ENCODE results near the gene GAB2. TPM values are rescaled to one million over a fixed set of nuclear protein-coding genes. Genes with fewer than 3 reads are reported as not detected.

The GAB2 gene
- total and polyA plus RNA-seq, 5 experiments from 2014 or later, result 0.16 to 3.0 (median 1.0) TPM; not detected in 1

DNA sequence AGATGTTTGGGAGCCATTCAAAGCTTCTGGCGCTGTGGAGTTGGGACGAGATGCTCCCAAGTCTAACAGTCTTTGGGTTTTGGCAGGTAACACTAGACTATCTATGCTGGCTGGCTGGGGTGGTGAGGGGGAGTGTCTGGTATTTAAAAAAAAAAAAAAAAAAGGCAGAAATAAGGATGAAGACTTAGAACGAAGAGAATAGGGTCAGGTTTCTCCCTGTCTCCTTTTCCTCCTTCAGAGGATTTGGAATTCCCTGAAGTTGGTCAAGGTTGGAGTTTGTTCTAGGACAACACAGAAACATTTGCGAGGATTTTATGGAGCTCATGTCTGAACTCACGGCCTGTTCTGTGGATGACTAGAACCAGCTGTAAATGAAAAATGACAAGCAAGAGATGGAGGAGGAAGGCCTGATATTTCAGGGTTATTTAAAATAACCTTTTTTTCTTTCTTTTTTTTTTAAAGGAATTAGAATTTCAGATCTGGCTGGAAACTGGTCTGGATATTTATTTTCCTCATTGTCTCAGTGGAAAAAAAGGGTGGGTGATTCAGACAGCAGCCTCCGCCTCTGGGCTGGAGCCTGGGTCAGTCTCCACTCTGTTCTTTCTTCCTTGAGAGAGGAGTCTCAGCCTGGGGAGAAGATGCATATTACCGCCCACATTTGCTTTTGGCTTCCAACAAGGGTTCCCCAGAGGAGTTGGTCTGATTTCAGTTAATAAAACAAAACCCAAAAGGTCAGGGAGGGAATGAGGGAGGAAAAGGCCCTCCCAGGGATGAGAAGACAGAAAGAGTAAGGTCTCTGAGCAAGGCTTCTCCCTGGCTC, 148.8 kb downstream of the GAB2 start:
- no peak overlapping the region for H3K27ac Mint-ChIP-seq
- H3K4me1 Mint-ChIP-seq, result peaks cover 0 to 7% (median 3%) of the 10 kb centered on the region in 4 donors
- DNase-seq (no peak), ATAC-seq (no peak)
- no peak overlapping the region for H3K4me3 Mint-ChIP-seq
- peaks cover 4 to 26% (median 13%) of the 10 kb centered on the region in 9 donors for H3K9me3 Mint-ChIP-seq
- peaks cover 0 to 2% (median 0%) of the 10 kb centered on the region in 5 donors for H3K27me3 Mint-ChIP-seq
- POLR2A ChIA-PET, result no interaction called here
- peaks cover 0 to 16% (median 13%) of the 10 kb centered on the region in 3 donors for H3K36me3 Mint-ChIP-seq

DNA sequence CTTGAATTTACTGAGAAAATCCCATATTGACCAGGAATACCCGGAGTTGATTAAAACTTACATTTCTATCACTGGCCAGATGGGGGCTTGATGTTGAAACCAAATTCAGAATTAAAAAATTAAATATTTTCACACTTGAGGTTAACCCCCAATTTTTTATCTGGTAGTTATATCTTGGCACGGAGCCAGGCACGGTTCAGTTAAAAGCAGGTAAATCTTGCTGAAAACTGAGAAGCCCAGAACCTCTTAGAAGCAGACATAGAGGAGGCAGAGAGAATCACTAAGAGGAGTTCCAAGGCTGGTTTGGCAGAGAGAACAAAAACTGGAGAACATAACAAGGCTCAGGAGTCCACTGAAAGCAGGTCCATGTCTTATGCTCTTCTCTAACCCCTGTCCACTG, 151.2 kb downstream of the GAB2 start:
- POLR2A ChIA-PET, result no interaction called here
- H3K27me3 Mint-ChIP-seq, result peaks cover 0 to 2% (median 0%) of the 10 kb centered on the region in 5 donors
- no peaks in the 10 kb centered on the region for H3K36me3 Mint-ChIP-seq
- H3K27ac Mint-ChIP-seq, result peak overlapping the region in 2 of 10 donors; percentile 18 to 29
- H3K4me3 Mint-ChIP-seq, result no peak overlapping the region
- peaks cover 0 to 3% (median 0%) of the 10 kb centered on the region in 9 donors for H3K9me3 Mint-ChIP-seq
- H3K4me1 Mint-ChIP-seq, result peaks cover 0 to 7% (median 3%) of the 10 kb centered on the region in 4 donors
- DNase-seq, result peak in 1 of 10 donors; percentile 2
- ATAC-seq, result no peak

DNA sequence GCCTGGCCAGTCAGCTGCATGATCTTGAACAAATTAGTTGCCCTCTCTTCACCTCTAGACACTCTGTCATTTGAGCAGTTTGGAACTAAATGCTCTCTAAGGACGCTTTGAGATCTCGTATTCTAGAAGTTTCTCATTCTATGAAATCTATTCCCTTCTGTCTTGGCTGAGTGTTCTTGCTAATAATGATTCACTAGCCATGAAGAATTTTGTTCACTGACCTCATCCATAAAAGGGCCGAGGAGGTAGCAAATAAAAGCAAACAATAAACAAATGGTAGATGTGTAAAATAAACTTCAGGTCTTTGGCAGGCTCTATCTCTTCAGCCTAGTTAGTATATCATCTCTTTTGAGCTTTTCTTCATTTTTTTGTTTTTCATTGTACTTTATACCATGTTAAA, 152.3 kb downstream of the GAB2 start:
- Mint-ChIP-seq H3K9me3 (no peaks in the 10 kb centered on the region), H3K4me3 (no peak overlapping the region), H3K27me3 (peaks cover 0 to 2% (median 0%) of the 10 kb centered on the region in 5 donors), H3K36me3 (no peaks in the 10 kb centered on the region), H3K27ac (peak overlapping the region in 1 of 10 donors; percentile 20), H3K4me1 (peaks cover 0 to 7% (median 3%) of the 10 kb centered on the region in 4 donors)
- no peak for DNase-seq
- ATAC-seq, result no peak
- POLR2A ChIA-PET, result no interaction called here

DNA sequence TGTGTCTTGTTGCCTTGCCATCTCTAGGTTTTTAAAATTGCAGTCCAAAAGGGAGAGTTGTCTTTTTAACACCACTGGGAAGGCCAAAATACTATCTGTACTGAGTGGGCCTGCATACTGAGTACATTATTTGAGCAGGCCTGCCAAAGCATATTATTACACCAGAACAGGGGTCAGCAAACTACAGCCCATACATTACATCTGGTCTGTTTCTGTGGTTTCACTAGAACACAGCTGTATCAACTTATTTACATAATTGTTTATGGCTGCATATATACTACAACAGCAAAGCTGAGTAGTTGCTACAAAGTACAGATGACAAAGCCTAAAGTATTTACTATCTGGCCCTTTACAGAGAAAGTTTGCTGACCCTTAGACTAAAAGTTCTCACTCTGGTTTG, 154.9 kb downstream of the GAB2 start:
- Mint-ChIP-seq H3K4me1 (peaks cover 0 to 7% (median 3%) of the 10 kb centered on the region in 4 donors), H3K27ac (peak overlapping the region in 1 of 10 donors; percentile 76), H3K9me3 (no peaks in the 10 kb centered on the region), H3K27me3 (peaks cover 0 to 2% (median 0%) of the 10 kb centered on the region in 5 donors), H3K36me3 (no peaks in the 10 kb centered on the region), H3K4me3 (no peak overlapping the region)
- ATAC-seq (no peak), DNase-seq (no peak)
- POLR2A ChIA-PET, result no interaction called here

DNA sequence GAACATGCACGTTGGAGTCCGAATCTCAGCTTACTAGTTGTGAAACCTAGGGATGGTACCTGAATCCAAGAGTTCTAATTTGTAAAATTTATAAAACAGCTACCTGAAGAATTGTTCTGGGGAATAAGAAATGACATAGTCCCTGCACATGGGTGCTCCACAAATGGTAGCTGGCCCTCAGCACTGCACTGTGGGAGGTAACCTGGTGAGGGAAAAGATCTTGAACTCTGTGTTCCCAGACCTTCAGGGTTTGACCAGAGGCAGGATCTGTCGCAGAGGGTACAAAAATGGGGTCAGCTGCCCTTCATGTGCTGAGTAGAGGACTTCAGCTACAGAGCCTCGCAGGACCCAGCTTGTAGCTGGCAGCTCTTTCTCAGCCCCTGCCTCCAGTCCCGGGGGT, 155.4 kb downstream of the GAB2 start:
- H3K9me3 Mint-ChIP-seq, result no peaks in the 10 kb centered on the region
- H3K4me3 Mint-ChIP-seq, result no peak overlapping the region
- POLR2A ChIA-PET, result no interaction called here
- H3K27me3 Mint-ChIP-seq, result peaks cover 0 to 2% (median 0%) of the 10 kb centered on the region in 5 donors
- no peak for ATAC-seq
- H3K27ac Mint-ChIP-seq, result peak overlapping the region in 2 of 10 donors; percentile 24 to 76
- no peak for DNase-seq
- peaks cover 0 to 7% (median 3%) of the 10 kb centered on the region in 4 donors for H3K4me1 Mint-ChIP-seq
- no peaks in the 10 kb centered on the region for H3K36me3 Mint-ChIP-seq

DNA sequence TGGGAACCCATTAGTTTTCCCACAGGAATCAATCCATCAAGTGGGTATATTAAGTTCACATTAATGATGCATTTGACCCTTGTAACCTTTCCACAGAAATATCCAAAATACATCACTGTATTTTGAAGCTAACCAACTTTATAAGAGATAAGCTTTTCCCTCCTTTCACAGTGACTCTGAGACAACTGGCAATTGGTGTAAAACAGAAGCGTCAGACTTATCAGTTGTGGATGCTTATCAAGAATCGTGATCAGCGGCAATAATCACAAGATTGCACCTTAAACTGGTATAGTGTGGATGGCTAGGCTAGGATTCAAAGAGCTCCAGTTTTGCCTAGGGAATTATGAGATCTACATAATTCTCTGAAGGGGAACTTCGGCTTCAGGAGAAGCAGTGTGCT, 155.8 kb downstream of the GAB2 start:
- Mint-ChIP-seq H3K36me3 (no peaks in the 10 kb centered on the region), H3K9me3 (no peaks in the 10 kb centered on the region), H3K4me1 (peaks cover 0 to 7% (median 3%) of the 10 kb centered on the region in 4 donors), H3K27ac (peak overlapping the region in 1 of 10 donors; percentile 24), H3K4me3 (no peak overlapping the region), H3K27me3 (peaks cover 0 to 2% (median 0%) of the 10 kb centered on the region in 5 donors)
- ATAC-seq (no peak), DNase-seq (no peak)
- POLR2A ChIA-PET, result no interaction called here

DNA sequence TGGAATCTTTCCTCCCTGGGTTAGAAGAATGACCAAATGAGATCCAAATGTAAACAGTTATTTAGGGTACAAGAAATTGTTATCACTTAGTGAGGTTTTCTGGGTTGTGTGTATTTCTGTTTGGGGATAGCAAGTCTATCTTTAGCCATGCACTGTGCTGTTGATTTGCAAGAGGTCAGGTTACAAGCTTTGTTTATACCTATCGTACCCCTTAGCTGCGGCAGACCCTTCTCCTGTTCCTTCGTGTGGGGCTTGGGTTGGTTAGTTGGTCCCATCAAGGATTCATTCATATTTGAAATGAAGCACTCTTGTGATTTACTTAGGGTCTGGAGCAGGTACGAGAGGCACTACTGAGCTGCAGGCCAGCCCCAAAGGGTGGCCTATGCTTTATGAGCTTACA, 156.3 kb downstream of the GAB2 start:
- no peak overlapping the region for H3K4me3 Mint-ChIP-seq
- no peak overlapping the region for H3K27ac Mint-ChIP-seq
- peaks cover 0 to 3% (median 2%) of the 10 kb centered on the region in 4 donors for H3K4me1 Mint-ChIP-seq
- peaks cover 0 to 2% (median 0%) of the 10 kb centered on the region in 5 donors for H3K27me3 Mint-ChIP-seq
- POLR2A ChIA-PET, result no interaction called here
- ATAC-seq (no peak), DNase-seq (no peak)
- no peaks in the 10 kb centered on the region for H3K9me3 Mint-ChIP-seq
- no peaks in the 10 kb centered on the region for H3K36me3 Mint-ChIP-seq

DNA sequence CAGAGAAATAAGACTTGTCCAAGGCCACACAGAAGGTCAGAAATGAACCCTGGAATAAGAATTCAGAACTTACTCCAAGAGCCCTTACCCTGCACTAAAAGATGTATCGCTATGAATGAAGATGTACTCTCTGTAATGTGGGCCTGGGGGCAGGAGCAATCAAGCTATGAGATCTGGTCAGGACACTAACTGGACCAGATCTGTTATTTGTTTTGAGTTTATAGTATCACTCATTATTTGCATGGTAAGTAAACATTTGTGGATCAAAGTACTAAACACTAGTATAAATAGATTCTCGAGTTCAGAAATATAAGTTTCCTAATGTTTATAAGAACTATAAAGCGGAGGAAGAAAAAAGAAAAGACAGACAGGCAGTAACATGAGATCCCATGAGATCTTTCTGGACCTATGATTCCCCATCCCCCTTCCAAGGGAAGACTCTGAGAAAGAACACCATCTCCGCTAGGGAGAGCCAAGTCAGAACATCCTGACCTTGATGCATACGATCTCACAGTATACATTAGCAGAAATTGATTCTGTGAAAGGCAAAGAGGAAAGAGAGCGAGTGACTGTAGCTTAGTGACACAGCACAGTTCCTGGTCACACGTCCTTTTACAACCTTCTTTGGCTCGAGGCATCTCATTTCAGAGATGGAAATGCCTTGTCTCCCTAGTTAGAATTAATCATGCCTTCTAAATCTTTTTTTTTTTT, 157.7 kb downstream of the GAB2 start:
- POLR2A ChIA-PET, result no interaction called here
- H3K4me3 Mint-ChIP-seq, result no peak overlapping the region
- no peaks in the 10 kb centered on the region for H3K9me3 Mint-ChIP-seq
- ATAC-seq, result no peak
- H3K36me3 Mint-ChIP-seq, result no peaks in the 10 kb centered on the region
- H3K27me3 Mint-ChIP-seq, result no peaks in the 10 kb centered on the region
- DNase-seq, result no peak
- no peaks in the 10 kb centered on the region for H3K4me1 Mint-ChIP-seq
- H3K27ac Mint-ChIP-seq, result peak overlapping the region in 2 of 10 donors; percentile 11 to 15

DNA sequence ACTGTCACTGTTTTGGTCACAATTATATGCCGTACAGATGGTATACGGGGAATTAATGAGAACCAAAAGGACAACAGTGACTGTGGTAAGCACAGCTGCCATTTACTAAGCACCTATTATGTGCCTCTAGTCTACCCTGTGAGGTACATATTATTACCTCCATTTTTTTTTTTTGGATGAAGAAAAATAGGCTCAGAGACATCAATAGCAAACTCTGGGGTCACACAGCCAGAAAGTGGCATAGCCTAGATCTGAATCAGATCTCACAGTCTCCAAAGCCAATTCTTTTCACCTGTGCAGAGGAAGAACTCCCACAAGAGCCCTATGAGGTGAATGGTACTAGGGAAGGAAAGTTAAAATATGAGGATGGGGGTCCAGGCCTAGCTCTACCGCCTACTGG, 160.0 kb downstream of the GAB2 start:
- Mint-ChIP-seq H3K4me3 (no peak overlapping the region), H3K36me3 (no peaks in the 10 kb centered on the region), H3K9me3 (no peaks in the 10 kb centered on the region), H3K27me3 (peaks cover 0 to 3% (median 0%) of the 10 kb centered on the region in 5 donors), H3K27ac (no peak overlapping the region), H3K4me1 (peaks cover 0 to under 1% (median 0%) of the 10 kb centered on the region in 4 donors)
- POLR2A ChIA-PET, result no interaction called here
- DNase-seq, result no peak
- no peak for ATAC-seq

DNA sequence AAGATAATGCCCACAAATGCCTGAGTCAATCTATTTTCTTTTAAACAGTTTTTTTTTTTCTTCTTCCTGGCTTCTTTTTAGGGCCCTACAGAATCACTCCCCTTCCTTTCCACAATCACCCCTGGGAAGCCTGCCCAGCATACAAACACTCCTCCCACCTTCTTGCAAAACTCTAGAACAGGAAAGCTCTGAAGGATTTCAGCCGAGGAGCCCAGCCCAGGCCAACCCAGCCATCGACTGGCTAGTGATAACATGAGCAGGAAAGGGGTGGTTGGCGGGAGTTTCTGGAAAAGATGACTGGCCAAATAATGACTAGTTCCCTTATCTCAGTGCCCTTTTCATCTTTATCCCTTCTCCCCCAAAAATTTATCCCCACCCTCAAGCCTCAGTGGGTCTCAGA, 160.7 kb downstream of the GAB2 start:
- DNase-seq (no peak), ATAC-seq (no peak)
- H3K27me3 Mint-ChIP-seq, result peaks cover 0 to 3% (median 0%) of the 10 kb centered on the region in 5 donors
- H3K27ac Mint-ChIP-seq, result peak overlapping the region in 1 of 10 donors; percentile 40
- no peak overlapping the region for H3K4me3 Mint-ChIP-seq
- H3K4me1 Mint-ChIP-seq, result peaks cover 0 to 2% (median 0%) of the 10 kb centered on the region in 4 donors
- POLR2A ChIA-PET, result no interaction called here
- no peaks in the 10 kb centered on the region for H3K36me3 Mint-ChIP-seq
- no peaks in the 10 kb centered on the region for H3K9me3 Mint-ChIP-seq

DNA sequence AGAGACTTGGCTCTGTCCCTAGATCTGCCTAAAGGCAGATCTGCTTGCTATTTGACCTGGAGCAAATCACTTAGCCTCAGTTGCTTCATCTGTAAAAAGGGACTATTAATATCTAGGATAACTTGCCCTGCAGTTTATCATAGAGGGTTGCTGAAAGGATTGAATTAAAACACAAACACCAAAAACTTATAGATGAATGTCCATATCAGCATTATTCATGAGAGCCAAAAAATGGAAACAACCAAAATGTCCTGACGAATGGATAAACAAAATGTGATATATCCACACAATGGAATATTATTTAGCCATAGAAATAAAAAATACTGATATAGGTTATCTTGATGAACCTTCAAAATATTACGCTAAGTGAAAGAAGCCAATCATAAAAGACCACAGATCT, 161.7 kb downstream of the GAB2 start:
- Mint-ChIP-seq H3K4me1 (peaks cover 0 to 2% (median 0%) of the 10 kb centered on the region in 4 donors), H3K36me3 (no peaks in the 10 kb centered on the region), H3K27me3 (peaks cover 0 to 3% (median 0%) of the 10 kb centered on the region in 5 donors), H3K9me3 (no peaks in the 10 kb centered on the region), H3K4me3 (no peak overlapping the region), H3K27ac (no peak overlapping the region)
- POLR2A ChIA-PET, result no interaction called here
- DNase-seq, result no peak
- no peak for ATAC-seq

DNA sequence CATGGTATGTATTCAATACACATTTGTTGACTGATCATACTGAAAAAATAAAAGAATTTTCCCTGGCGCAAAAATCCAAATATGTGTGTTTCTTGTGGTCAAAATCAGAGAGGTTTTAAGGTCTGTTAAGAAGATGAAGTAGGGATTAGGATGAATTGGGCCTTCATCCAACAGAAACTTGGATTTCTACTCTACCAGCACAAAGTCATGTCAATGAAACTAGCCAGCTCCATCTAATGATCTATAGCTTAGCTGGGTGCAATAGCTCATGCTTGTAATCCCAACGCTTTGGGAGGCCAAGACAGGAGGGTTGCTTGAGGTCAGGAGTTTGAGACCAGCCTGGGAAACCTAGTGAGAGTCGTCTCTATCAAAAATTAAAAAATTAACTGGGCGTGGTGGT, 163.4 kb downstream of the GAB2 start:
- H3K36me3 Mint-ChIP-seq, result no peaks in the 10 kb centered on the region
- H3K27ac Mint-ChIP-seq, result no peak overlapping the region
- POLR2A ChIA-PET, result no interaction called here
- peaks cover 0 to 3% (median 0%) of the 10 kb centered on the region in 5 donors for H3K27me3 Mint-ChIP-seq
- H3K9me3 Mint-ChIP-seq, result no peaks in the 10 kb centered on the region
- DNase-seq, result no peak
- H3K4me1 Mint-ChIP-seq, result peaks cover 0 to 2% (median 0%) of the 10 kb centered on the region in 4 donors
- ATAC-seq, result no peak
- H3K4me3 Mint-ChIP-seq, result no peak overlapping the region

DNA sequence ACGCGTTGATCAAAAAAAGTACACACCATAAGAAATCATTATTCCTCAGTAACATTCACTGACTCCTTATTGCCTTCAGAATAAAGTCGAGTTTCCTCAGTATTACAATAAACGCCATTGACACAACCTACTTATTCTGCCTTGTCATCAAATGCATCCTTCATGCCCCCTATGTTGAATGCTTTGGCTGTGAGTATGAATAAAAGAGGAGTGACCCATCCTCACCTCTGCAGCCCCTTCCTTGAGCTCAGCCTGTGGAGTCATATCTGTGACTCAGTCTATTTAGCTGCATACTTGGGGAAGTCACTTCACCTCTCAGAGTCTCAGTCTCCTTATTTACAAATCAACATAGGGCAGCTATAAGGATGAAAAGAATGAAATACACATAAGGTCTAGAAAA, 163.8 kb downstream of the GAB2 start:
- Mint-ChIP-seq H3K9me3 (no peaks in the 10 kb centered on the region), H3K27ac (no peak overlapping the region), H3K4me1 (peaks cover 0 to 2% (median 0%) of the 10 kb centered on the region in 4 donors), H3K36me3 (no peaks in the 10 kb centered on the region), H3K4me3 (no peak overlapping the region), H3K27me3 (peaks cover 0 to 3% (median 0%) of the 10 kb centered on the region in 5 donors)
- POLR2A ChIA-PET, result no interaction called here
- DNase-seq (no peak), ATAC-seq (no peak)
